ENCODE data around the gene BMPR1B.

- TF ChIP-seq CTCF (conservative IDR thresholded peaks at IDR 0.05 in 1 of 2, IDR thresholded peaks at IDR 0.05 in 1 of 2; ENCODE audit: extremely low read depth in 1 of 2, insufficient read depth in 1 of 2, low read depth in 1 of 2, low read length in 2 of 2) (no peak), EZH2 (IDR thresholded peaks at IDR 0.05; ENCODE audit: borderline replicate concordance, low read length) (no peak)
Measured at GRCh38 chr4:94762326-94762725, 4.6 kb downstream of the BMPR1B start.

All from mammary epithelial cell (primary cell).